PFSK-1 (cell line): Measurements from ENCODE around the gene SLC39A11.

Experiments used
- FOXP2 ChIP-seq: optimal IDR thresholded peaks from 2 replicates; pipeline ENCODE3; 2011; ENCODE audit warnings: borderline replicate concordance, control low read depth, inconsistent platforms; ENCODE audit not compliant: insufficient read depth; ENCODE audit errors: extremely low read length, extremely low read depth
- POLR2AphosphoS5 ChIP-seq: IDR thresholded peaks from 2 replicates; pipeline ENCODE4 v1.6.1; 2012; ENCODE audit warnings: low read depth, mild to moderate bottlenecking, control low read depth, low read length, moderate library complexity
- SIN3A ChIP-seq: IDR thresholded peaks from 2 replicates; pipeline ENCODE4 v1.6.1; 2012; ENCODE audit warnings: mild to moderate bottlenecking, low read length, moderate library complexity, borderline replicate concordance; ENCODE audit not compliant: insufficient read depth
- TAF1 ChIP-seq: IDR thresholded peaks from 2 replicates; pipeline ENCODE4 v1.6.1; 2012; ENCODE audit warnings: low read length, control low read depth, borderline replicate concordance; ENCODE audit not compliant: insufficient read depth
- TF ChIP-seq, protein P1 (sequence below), 2 experiments: IDR thresholded peaks; 2 replicates each; pipeline versions ENCODE4 v1.6.1 to v1.8.0; 2011 to 2012; ENCODE audit warnings: low read depth in 2 of 2, low read length in 2 of 2, control low read depth in 1 of 2, inconsistent platforms in 1 of 2, mild to moderate bottlenecking in 1 of 2, moderate library complexity in 1 of 2; ENCODE audit not compliant: insufficient read depth in 1 of 2

Gene SLC39A11

DNA sequence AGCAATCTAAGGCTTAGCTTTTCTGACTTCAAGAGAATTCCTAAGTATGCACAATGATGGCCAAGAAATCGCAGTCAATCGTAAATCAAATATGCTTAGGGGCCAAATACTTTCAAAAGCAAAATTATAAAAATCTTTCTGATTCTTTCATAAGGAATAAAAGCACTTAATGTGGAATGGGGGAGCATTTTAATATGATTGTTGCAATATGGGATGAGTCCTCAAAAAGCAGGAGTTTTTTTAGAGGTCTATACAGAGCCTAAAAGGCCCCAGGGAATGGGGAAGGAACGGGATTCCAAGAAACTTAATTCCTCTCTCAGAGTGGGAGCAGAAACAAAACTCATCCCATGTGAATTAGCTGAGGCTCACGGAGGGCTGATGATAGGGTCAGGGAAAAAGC is 14.7 kb upstream of the SLC39A11 start:
- TF ChIP-seq SIN3A (no peak), TAF1 (no peak), FOXP2 (no peak), POLR2AphosphoS5 (no peak)
- TF ChIP-seq, protein P1, sequence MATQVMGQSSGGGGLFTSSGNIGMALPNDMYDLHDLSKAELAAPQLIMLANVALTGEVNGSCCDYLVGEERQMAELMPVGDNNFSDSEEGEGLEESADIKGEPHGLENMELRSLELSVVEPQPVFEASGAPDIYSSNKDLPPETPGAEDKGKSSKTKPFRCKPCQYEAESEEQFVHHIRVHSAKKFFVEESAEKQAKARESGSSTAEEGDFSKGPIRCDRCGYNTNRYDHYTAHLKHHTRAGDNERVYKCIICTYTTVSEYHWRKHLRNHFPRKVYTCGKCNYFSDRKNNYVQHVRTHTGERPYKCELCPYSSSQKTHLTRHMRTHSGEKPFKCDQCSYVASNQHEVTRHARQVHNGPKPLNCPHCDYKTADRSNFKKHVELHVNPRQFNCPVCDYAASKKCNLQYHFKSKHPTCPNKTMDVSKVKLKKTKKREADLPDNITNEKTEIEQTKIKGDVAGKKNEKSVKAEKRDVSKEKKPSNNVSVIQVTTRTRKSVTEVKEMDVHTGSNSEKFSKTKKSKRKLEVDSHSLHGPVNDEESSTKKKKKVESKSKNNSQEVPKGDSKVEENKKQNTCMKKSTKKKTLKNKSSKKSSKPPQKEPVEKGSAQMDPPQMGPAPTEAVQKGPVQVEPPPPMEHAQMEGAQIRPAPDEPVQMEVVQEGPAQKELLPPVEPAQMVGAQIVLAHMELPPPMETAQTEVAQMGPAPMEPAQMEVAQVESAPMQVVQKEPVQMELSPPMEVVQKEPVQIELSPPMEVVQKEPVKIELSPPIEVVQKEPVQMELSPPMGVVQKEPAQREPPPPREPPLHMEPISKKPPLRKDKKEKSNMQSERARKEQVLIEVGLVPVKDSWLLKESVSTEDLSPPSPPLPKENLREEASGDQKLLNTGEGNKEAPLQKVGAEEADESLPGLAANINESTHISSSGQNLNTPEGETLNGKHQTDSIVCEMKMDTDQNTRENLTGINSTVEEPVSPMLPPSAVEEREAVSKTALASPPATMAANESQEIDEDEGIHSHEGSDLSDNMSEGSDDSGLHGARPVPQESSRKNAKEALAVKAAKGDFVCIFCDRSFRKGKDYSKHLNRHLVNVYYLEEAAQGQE (IDR thresholded peaks at IDR 0.05; ENCODE audit: insufficient read depth in 1 of 2, low read depth in 2 of 2, low read length in 2 of 2) = no peak

DNA sequence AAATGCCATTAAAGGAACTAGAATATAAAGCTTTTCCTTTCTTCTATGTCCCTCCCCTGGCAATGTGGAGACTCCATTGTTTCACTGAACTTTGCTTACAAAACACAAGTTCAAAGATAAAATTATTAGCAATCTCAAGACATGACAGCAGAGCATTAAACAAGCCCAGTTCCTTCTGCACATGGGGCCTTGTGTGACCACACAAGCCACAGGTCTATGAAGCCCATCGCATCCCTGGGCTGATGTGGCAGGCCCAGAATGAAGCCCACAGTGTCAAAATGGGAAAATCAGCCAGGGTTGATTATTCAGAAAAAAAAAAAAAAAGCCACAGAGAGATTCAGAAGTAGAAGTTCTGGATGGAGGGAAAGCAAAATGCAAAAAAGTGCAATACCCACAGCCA is 12.9 kb upstream of the SLC39A11 start:
- TF ChIP-seq SIN3A (no peak), TAF1 (no peak), FOXP2 (no peak), POLR2AphosphoS5 (no peak)
- TF ChIP-seq, protein P1 (IDR thresholded peaks at IDR 0.05; ENCODE audit: insufficient read depth in 1 of 2, low read depth in 2 of 2, low read length in 2 of 2) = no peak

DNA sequence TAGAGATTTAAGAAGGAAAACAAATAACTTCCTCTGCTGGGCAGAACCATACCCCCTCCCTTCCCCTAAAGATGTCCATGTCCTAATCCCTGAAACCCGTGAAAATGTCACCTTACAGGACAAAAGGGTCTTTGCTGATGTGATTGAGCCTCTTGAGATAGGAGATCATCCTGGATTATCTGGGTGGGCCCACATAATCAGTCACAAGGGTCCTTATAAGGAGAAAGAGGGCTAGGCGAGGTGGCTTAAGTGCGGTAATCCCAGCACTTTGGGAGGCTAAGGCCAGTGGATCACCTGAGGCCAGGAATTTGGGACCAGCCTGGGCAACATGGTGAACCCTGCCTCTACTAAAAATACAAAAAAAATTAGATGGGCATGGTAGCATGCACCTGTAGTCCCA is 12.0 kb upstream of the SLC39A11 start:
- TF ChIP-seq FOXP2 (no peak), TAF1 (no peak), POLR2AphosphoS5 (no peak), SIN3A (no peak)
- TF ChIP-seq, protein P1 (IDR thresholded peaks at IDR 0.05; ENCODE audit: insufficient read depth in 1 of 2, low read depth in 2 of 2, low read length in 2 of 2) = no peak

DNA sequence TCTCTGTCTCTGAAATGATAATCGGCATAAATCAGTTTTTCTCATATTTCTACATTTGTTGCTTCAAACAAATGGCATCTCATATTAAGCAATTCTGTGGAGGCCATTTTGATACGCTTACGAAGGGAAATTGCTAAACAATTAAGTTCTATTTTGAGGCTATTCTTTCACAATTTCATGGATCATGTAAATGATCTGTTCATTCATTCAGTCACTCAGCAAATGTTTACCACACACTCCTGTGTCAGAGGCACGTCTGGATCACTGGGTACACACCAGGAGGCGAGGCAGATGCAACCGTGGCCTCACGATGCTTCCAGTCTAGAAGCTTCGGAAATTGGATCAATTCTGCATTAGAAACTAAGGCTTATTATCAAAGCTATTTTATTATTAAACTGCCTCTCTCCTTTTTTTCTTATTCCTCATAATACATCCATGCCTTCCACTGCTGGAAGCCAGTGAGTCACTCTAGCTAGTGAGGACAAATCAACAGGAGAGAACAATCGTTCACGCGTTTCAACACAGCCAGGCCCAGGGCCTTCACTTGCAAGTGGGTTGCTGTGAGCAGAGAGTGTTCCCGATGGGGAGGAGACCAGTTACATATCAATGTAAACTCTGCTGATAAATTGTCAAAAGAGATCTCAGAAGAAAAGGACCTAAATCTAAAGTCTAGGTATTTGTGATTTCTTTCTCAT is 11.3 kb upstream of the SLC39A11 start:
- TF ChIP-seq TAF1 = no peak
- TF ChIP-seq, protein P1 (IDR thresholded peaks at IDR 0.05; ENCODE audit: insufficient read depth in 1 of 2, low read depth in 2 of 2, low read length in 2 of 2) = no peak
- TF ChIP-seq FOXP2 = no peak
- TF ChIP-seq SIN3A = no peak
- no peak for TF ChIP-seq POLR2AphosphoS5

DNA sequence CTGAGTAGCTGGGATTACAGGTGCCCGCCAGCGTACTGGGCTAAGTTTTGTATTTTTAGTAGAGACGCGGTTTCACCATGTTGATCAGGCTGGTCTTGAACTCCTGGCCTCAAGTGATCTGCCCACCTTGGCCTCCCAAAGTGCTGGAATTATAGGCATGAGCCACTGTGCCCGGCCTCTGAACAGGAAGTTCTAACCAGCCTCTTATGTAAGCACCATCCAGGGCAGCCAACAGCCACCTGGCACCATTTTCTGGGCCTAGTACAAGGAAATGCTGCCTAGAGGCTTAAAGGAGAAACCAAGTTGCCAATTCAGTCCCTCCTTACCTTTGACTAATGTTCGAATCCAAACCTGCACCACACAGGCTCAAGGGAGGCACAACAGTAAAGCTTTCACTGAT is 8.5 kb upstream of the SLC39A11 start:
- TF ChIP-seq, protein P1 (IDR thresholded peaks at IDR 0.05; ENCODE audit: insufficient read depth in 1 of 2, low read depth in 2 of 2, low read length in 2 of 2) = no peak
- no peak for TF ChIP-seq TAF1
- TF ChIP-seq SIN3A = no peak
- TF ChIP-seq FOXP2 = no peak
